ENCODE data around the gene CORIN.

The CORIN gene

GRCh38 chr4:47827343-47828047 is 10.4 kb downstream of the CORIN start:
- no peaks in the 10 kb centered on the region for H3K4me1 ChIP-seq (ENCODE audit: control insufficient read depth, insufficient read depth, low read length)
- ChIA-PET CTCF (interaction anchor here (1.0 to 1.4 kb wide), 2 partner anchors 9 kb away, joined by 3 to 4 read pairs; no protein-coding TSS in a partner anchor), POLR2A (no interaction called here)
- H3K36me3 ChIP-seq (ENCODE audit: control insufficient read depth in 2 of 2, insufficient read depth in 1 of 2, low read length in 2 of 2): no peaks in the 10 kb centered on the region
- no peak overlapping the region for H3K27ac ChIP-seq (ENCODE audit: extremely low read depth, low read depth, low read length)
- H3K4me3 ChIP-seq (ENCODE audit: low read depth, low read length): no peak overlapping the region
- TF ChIP-seq SCRT1 (tag by site-specific recombination; IDR thresholded peaks at IDR 0.05; ENCODE audit: borderline replicate concordance): no peak
- no peak for TF ChIP-seq FEZF1 (tag by site-specific recombination; IDR thresholded peaks at IDR 0.05)
- TF ChIP-seq ZNF530 (tag by site-specific recombination; IDR thresholded peaks at IDR 0.05; ENCODE audit: low read depth): no peak
- no peak for TF ChIP-seq ZNF561 (tag by site-specific recombination; IDR thresholded peaks at IDR 0.05; ENCODE audit: borderline replicate concordance)
- TF ChIP-seq ZNF677 (tag by site-specific recombination; IDR thresholded peaks at IDR 0.05): no peak
- no peak for TF ChIP-seq ZNF426 (tag by site-specific recombination; IDR thresholded peaks at IDR 0.05)
- no peaks in the 10 kb centered on the region for H3K9me3 ChIP-seq (ENCODE audit: control insufficient read depth, insufficient read depth, low read depth, low read length)

GRCh38 chr4:47824840-47825239 is 13.0 kb downstream of the CORIN start:
- ChIA-PET CTCF (interaction anchor here (0.6 to 1.3 kb wide), 2 partner anchors 12 to 58 kb away, joined by 3 read pairs; no protein-coding TSS in a partner anchor), POLR2A (no interaction called here)
- Histone ChIP-seq H3K9me3 (ENCODE audit: control insufficient read depth, insufficient read depth, low read depth, low read length) (no peaks in the 10 kb centered on the region), H3K27ac (ENCODE audit: extremely low read depth, low read depth, low read length) (no peak overlapping the region), H3K4me1 (ENCODE audit: control insufficient read depth, insufficient read depth, low read length) (no peaks in the 10 kb centered on the region), H3K36me3 (ENCODE audit: control insufficient read depth in 2 of 2, insufficient read depth in 1 of 2, low read length in 2 of 2) (no peaks in the 10 kb centered on the region), H3K4me3 (ENCODE audit: low read depth, low read length) (no peak overlapping the region)
- TF ChIP-seq ZNF169 (tag by site-specific recombination; IDR thresholded peaks at IDR 0.05): no peak
- no peak for TF ChIP-seq BCL11B (tag by site-specific recombination; IDR thresholded peaks at IDR 0.05; ENCODE audit: low read depth)
- TF ChIP-seq ZNF302 (tag by site-specific recombination; IDR thresholded peaks at IDR 0.05; ENCODE audit: low read depth): no peak
- TF ChIP-seq ZNF394 (tag by site-specific recombination; IDR thresholded peaks at IDR 0.05; ENCODE audit: borderline replicate concordance): no peak

DNA sequence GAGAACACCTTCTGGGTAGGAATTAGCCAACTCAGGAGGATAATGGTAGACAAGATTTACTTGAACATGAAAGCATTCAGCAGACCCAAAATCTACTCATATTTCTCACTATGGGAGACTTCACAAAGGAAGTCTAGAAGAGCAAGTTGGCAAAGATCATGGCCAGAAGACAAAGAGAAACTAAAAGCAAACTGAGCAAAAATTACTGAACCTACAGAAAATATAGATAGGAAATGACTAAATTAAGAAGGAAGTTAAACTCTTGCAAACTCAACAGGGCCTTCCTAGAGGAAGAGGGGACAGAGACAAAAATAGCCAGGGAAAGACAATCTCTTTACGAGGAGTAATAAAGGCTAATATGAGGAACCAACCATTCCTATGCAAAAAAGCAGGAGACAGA is 18.7 kb downstream of the CORIN start:
- no peak overlapping the region for H3K4me3 ChIP-seq (ENCODE audit: low read depth, low read length)
- no peak overlapping the region for H3K27ac ChIP-seq (ENCODE audit: extremely low read depth, low read depth, low read length)
- ChIA-PET POLR2A (interaction anchor here (0.6 kb wide), 1 partner anchor 11 kb away, joined by 3 read pairs; no protein-coding TSS in a partner anchor), CTCF (interaction anchor here (0.6 kb wide), 1 partner anchor 1177 kb away, joined by 3 read pairs; no protein-coding TSS in a partner anchor)
- no peaks in the 10 kb centered on the region for H3K9me3 ChIP-seq (ENCODE audit: control insufficient read depth, insufficient read depth, low read depth, low read length)
- no peaks in the 10 kb centered on the region for H3K4me1 ChIP-seq (ENCODE audit: control insufficient read depth, insufficient read depth, low read length)
- TF ChIP-seq SP7 (tag by site-specific recombination; IDR thresholded peaks at IDR 0.05): no peak
- no peaks in the 10 kb centered on the region for H3K36me3 ChIP-seq (ENCODE audit: control insufficient read depth in 2 of 2, insufficient read depth in 1 of 2, low read length in 2 of 2)

GRCh38 chr4:47817275-47817674 is 20.6 kb downstream of the CORIN start:
- ChIA-PET POLR2A (no interaction called here), CTCF (interaction anchor here (0.7 to 1.1 kb wide), 2 partner anchors 278 to 681 kb away, joined by 3 read pairs; no protein-coding TSS in a partner anchor)
- Histone ChIP-seq H3K36me3 (ENCODE audit: control insufficient read depth in 2 of 2, insufficient read depth in 1 of 2, low read length in 2 of 2) (no peaks in the 10 kb centered on the region), H3K27ac (ENCODE audit: extremely low read depth, low read depth, low read length) (no peak overlapping the region), H3K4me1 (ENCODE audit: control insufficient read depth, insufficient read depth, low read length) (no peaks in the 10 kb centered on the region), H3K9me3 (ENCODE audit: control insufficient read depth, insufficient read depth, low read depth, low read length) (no peaks in the 10 kb centered on the region), H3K4me3 (ENCODE audit: low read depth, low read length) (no peak overlapping the region)
- TF ChIP-seq ZXDB (tag by site-specific recombination; IDR thresholded peaks at IDR 0.05): no peak
- TF ChIP-seq PRDM6 (tag by site-specific recombination; IDR thresholded peaks at IDR 0.05): no peak
- no peak for TF ChIP-seq MYNN (tag by site-specific recombination; IDR thresholded peaks at IDR 0.05; ENCODE audit: borderline replicate concordance)
- no peak for TF ChIP-seq ZNF501 (tag by site-specific recombination; IDR thresholded peaks at IDR 0.05)
- TF ChIP-seq ZNF621 (tag by site-specific recombination; IDR thresholded peaks at IDR 0.05): no peak
- no peak for TF ChIP-seq ZBTB7A (tag by site-specific recombination; IDR thresholded peaks at IDR 0.05; ENCODE audit: low read depth)
- no peak for TF ChIP-seq ZNF747 (tag by site-specific recombination; IDR thresholded peaks at IDR 0.05)
- no peak for TF ChIP-seq ZNF514 (tag by site-specific recombination; IDR thresholded peaks at IDR 0.05)
- no peak for TF ChIP-seq ZSCAN23 (tag by site-specific recombination; IDR thresholded peaks at IDR 0.05)
- no peak for TF ChIP-seq YY2 (tag by site-specific recombination; IDR thresholded peaks at IDR 0.05)
- TF ChIP-seq, protein P1, sequence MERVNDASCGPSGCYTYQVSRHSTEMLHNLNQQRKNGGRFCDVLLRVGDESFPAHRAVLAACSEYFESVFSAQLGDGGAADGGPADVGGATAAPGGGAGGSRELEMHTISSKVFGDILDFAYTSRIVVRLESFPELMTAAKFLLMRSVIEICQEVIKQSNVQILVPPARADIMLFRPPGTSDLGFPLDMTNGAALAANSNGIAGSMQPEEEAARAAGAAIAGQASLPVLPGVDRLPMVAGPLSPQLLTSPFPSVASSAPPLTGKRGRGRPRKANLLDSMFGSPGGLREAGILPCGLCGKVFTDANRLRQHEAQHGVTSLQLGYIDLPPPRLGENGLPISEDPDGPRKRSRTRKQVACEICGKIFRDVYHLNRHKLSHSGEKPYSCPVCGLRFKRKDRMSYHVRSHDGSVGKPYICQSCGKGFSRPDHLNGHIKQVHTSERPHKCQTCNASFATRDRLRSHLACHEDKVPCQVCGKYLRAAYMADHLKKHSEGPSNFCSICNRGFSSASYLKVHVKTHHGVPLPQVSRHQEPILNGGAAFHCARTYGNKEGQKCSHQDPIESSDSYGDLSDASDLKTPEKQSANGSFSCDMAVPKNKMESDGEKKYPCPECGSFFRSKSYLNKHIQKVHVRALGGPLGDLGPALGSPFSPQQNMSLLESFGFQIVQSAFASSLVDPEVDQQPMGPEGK (tag by site-specific recombination; IDR thresholded peaks at IDR 0.05): no peak
- TF ChIP-seq ZNF776 (tag by site-specific recombination; IDR thresholded peaks at IDR 0.05; ENCODE audit: borderline replicate concordance): no peak
- no peak for TF ChIP-seq ZNF768 (tag by site-specific recombination; IDR thresholded peaks at IDR 0.05)
